Activated CD4-positive, alpha-beta T cell treated with anti-CD3 and anti-CD28 coated beads, Interleukin-2, amount 50 U/mL, for 24 hours (primary cell): ENCODE results near the gene SWI5.

Source experiments
- DNase-seq, 2 donors: peaks; one replicate each; pipeline ENCODE4 v3.0.0-alpha.2; 2020; ENCODE audit warnings: low read depth in 1 of 2, low spot score in 1 of 2

Gene SWI5

DNA sequence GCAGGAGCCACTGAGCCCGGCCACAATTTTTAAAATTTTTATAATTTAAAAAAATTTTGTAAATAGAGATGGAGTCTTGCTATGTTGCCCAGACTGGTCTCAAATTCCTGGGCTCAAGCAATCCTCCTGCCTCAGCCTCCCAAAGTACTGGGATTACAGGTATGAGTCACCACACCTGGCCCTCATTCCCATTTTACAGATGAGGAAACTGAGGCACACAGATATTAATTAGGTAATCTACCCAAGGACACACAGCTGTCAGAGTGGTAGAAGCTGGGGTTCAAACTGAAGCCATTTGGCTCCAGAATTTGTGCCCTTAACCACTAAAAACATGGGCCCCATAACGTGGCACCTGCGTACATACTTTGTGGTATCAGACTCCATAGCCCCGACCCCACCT is 38.6 kb downstream of the SWI5 start:
- no peak for DNase-seq

DNA sequence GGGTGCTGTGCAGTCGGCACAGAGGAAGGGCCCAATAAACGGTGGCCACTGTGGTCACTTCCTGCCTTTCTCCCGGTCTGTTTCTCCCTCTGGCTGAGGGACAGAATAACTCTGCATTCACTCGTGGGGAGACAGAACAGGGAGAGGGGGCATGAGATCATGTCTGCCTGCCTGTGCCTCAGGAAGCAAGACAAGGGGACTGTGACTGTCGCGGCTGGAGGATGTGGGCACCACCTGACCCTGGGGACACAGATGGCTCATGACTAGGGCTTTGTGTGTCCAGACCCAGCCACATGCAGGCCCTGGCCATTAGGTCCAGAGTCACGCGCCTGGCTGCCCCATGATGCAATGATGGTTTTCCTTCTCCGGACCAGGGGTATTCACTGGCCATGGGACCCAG is 40.3 kb downstream of the SWI5 start:
- no peak for DNase-seq

DNA sequence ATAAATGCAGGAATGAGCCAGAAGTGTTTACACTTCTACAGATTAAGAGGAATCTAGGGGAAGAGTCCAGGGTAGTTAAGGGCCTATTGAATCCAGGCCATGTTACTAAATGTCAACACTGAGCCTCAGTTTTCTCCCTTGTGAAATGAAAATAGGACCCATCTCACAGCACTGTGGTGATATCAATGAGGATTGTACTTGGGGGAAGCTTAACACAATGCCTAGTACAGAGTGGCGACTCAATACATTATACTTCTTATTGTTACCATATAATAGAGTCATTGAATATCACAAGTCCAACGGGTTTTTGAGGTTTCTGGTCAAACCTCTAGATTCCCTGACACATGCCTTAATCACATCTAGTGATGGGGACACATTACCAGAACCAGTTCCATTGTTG is 41.6 kb downstream of the SWI5 start:
- no peak for DNase-seq

DNA sequence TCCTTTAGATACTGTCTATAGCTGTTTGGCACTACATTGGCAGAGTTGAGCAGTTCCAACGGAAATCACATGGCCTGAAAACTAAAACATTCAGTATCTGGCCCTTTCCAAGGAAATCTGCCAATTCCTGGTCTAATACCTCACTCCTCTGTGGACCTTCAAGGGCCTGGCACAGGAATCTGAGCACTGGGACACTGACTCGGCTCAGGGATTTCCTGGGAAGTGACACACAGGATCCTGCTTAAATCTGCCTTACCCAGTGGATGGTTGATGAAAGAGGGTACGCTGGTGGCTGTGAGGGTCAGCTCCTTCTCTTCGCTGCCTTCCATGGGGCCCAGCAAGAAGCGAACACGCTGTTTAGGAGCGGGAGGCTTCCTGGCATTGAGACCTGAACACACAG is 45.3 kb downstream of the SWI5 start:
- no peak for DNase-seq

DNA sequence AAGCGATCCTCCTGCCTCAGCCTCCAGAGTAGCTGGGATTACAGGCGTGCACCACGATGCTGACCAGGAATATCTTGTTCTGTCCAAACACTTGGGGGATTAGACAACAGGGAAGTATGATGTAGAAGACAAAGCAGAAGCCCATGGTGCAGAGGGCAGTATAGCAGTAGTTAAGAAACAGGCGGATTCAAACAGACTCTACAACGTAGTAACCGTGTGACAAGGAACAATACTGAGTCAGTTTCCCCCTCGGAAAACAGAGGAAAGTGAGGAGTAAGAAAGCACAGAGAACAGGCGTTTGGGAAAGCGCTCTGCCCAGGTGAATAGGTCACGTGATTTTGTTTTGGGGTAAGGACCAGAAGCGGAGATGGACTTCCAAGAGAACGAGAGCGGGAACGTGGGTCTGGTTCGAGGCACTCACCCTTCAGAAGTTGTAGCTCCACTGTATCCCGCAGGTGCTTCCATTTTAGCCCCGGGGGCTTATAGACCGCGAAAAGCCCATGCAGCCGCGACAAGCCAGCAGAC is 45.9 kb downstream of the SWI5 start:
- no peak for DNase-seq

DNA sequence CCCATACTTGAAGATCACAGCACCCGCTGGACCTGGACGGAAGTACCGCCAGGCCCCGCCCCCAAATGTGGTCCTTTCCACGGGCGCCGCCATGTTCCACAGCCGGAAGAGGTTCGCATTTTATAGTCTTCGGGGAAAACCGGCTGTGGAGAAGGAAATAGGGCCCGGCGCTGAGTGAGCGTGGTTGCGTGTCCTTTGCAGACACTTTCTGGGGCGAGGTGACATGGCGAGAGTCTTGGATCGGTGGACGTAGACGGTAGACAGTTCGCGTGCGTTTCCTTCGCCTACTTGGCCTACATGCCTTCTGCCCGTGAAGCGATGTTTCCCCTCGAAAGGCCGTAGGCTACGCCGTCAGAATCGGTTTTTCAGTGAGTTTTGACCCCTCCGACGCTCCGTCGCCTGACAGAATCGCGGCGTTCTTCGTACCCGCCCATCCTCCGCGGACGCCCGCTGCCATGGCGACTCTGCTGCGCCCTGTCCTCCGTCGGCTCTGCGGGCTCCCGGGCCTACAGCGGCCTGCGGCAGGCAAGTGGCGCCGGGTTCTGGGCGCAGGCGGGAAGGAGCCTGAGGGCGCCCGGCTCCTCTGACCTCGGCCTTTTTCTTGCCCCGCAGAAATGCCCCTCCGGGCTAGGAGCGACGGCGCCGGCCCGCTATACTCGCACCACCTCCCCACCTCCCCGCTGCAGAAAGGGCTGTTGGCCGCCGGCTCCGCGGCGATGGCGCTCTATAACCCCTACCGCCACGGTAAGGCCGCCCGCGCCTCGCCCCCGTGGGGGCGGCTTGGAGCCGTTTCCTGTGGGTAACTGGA is 46.5 kb downstream of the SWI5 start, which contains the start of the genes COQ4 and TRUB2:
Gene COQ4 (plus strand): TSS at position 436 of the 808 bp plus-strand sequence. CDS start 20 bp downstream, at position 456.
Gene TRUB2 (minus strand): TSS at position 44 of the 808 bp plus-strand sequence. CDS start 39 bp downstream, at position 5.
- DNase-seq = peak; percentile 89 to 92

DNA sequence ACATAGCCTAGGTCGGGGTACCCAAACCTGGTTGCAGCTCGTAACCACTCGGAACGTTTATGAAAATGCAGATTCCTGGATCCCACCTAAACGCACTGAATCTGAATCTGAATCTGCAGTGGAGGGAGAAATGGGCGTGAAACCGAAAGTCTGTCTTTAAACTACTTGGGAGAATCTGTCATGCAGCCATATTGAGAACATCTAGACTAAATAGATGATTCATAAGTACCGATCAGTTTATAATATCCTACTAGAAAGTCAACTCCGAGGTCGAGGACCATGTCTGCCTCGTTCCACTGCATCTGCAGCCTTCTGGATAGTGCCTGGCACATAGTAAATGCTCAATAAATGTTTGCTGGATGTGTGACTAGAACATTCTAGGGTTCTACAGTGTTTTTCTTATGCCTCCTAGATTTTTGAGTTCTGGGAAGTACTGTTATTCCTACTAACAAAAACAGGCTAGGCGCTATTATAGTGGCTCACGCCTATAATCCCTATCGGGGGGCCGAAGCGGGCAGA is 47.2 kb downstream of the SWI5 start:
- no peak for DNase-seq

DNA sequence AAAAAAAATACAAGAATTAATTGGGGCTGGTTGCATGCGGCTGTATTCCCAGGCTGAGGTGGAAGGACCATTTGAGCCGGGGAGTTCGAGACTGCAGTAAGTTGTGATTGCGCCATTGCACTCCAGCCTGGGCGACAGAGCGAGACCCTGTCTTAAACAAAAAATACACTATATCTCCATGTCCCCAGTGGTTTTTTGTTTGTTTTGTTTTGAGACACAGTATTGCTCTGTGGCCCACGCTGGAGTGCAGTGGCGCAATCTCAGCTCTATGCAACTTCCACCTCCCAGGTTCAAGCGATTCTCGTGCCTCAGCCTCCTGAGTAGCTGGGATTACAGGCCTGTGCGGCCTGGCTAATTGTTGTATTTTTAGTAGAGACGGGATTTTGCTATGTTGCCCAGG is 47.7 kb downstream of the SWI5 start:
- DNase-seq = no peak

DNA sequence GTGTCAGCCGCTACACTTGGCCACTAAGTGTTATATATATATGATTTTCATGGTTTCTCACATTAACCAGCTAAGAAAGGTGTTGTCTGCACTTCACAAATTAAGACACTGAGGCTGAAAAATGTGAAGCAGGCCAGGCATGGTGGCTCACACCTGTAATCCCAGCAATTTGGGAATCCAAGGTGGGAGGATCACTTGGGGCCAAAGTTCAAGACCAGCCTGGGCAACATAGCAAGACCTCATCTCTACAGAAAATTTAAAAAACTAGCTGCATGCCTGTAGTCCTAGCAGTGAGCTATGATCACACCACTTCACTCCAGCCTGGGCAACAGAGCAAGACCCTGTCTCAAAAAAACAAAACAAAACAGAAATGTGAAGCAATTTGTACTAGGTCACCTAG is 48.3 kb downstream of the SWI5 start:
- no peak for DNase-seq

DNA sequence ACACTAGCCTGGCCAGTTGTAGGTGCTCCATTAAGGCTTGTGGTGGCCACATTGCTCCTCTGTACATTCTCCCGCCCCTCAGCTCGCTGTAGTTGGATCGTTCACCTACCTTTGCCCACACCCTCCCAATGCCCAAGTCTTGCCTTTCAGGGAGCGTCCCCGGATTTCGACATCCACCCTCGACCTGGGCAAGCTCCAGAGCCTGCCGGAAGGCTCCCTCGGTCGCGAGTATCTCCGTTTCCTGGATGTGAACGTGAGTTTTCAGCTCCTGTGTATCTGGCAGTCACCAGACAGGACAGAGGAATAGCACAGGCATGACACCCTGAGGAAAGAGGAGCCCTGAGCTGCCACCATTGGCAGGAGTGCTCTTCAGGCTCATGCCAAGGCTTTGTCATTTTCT is 49.6 kb downstream of the SWI5 start:
- no peak for DNase-seq

DNA sequence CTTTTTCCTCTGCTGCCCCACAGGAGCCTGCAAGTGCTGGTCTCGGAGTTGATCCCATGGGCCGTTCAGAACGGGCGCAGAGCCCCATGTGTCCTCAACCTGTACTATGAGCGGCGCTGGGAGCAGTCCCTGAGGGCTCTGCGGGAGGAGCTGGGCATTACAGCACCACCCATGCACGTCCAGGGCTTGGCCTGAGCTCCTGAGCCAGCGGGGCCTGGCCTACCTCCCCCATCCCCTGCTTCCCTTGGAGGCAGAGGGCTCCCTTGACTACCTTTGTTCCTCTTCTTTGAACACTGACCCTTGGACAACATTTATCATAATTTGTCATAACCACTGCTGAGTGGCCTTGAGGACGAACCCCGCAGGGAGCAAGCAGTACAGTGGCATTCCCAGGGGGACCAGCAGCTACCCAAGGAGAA is 57.4 kb downstream of the SWI5 start:
- DNase-seq = no peak

DNA sequence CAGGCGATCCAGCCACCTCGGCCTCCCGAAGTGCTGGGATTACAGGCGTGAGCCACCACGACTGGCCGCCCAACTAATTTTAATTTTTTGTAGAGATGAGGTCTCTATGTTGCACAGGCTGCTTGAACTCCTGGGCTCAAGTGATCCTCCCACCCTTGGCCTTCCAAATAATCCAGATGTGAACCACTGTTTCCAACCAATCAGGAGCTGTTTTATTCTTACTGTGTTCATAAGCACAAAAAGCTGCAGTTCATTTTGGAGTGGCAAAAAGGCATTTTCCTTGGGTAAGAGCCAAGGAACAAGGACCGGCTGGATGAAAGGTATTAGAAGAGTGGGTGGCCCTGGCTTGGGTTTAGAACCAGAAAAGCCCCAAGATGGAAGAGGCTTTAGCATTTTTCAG is 59.1 kb downstream of the SWI5 start:
- DNase-seq = no peak

DNA sequence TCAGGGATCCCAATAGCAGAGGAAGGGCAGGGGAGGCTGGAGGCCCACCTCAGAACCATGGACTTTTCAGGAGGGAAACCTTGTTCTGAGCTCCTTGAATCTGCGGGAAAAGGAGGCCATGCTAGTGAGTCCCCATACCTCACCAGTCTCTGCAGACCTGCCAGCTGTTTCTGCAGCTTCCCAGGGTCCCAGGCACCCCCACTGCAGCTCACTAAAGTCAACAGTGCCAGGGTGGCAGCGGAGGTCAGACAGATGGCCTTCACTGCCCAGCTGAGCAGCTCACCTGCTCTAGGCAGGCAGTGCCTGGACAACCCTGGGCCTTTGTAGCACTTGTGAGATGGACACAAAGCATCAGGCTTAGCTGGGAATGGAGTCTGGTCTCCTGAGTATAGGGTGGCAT is 59.8 kb downstream of the SWI5 start:
- DNase-seq = no peak

DNA sequence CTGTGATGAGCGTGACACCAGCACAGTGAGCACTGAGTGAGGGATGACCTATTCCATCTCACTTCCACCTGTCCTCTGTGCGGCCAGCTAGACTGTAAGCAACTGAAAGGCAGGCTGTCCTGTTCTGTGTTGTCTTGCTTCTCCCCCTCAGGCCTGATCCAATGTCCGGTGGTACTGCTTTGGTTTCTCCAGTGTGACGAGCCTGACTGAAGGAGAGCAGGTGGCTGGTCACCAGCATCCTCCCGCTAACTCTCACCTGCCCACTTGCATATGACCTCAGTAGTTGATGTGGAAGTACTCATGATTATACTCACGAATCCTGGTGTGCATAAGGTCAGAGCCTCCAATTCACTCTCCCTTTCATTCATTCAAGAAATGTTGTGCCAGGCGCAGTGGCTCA is 61.9 kb downstream of the SWI5 start:
- no peak for DNase-seq
